Vagina (tissue), 2 donors: ENCODE data around the gene HOXD13.

ENCODE experiments used
- POLR2A ChIP-seq, 2 donors: fragments of 450-650 bp; IDR thresholded peaks; one replicate each; pipeline ENCODE4 v1.6.1; 2017; ENCODE audit warnings: antibody characterized with exemption in 2 of 2, mild to moderate bottlenecking in 2 of 2, moderate library complexity in 2 of 2
- POLR2AphosphoS5 ChIP-seq, 2 donors: sonication (generic); formaldehyde crosslinking; IDR thresholded peaks; one replicate each; pipeline ENCODE4 v1.9.0; 2017; ENCODE audit warnings: antibody characterized with exemption in 2 of 2, mild to moderate bottlenecking in 2 of 2, low read depth in 1 of 2; ENCODE audit not compliant: insufficient read depth in 1 of 2
- TF ChIP-seq, protein P1 (sequence below), 3 experiments: fragments of 450-650 bp in 2 of 3; fragments of 200-600 bp in 1 of 3; sonication (generic) in 1 of 3; IDR thresholded peaks; one replicate each; pipeline ENCODE4 v1.5.1; 2017 to 2019; ENCODE audit warnings: antibody characterized with exemption in 3 of 3, mild to moderate bottlenecking in 2 of 3, moderate library complexity in 2 of 3

DNA sequence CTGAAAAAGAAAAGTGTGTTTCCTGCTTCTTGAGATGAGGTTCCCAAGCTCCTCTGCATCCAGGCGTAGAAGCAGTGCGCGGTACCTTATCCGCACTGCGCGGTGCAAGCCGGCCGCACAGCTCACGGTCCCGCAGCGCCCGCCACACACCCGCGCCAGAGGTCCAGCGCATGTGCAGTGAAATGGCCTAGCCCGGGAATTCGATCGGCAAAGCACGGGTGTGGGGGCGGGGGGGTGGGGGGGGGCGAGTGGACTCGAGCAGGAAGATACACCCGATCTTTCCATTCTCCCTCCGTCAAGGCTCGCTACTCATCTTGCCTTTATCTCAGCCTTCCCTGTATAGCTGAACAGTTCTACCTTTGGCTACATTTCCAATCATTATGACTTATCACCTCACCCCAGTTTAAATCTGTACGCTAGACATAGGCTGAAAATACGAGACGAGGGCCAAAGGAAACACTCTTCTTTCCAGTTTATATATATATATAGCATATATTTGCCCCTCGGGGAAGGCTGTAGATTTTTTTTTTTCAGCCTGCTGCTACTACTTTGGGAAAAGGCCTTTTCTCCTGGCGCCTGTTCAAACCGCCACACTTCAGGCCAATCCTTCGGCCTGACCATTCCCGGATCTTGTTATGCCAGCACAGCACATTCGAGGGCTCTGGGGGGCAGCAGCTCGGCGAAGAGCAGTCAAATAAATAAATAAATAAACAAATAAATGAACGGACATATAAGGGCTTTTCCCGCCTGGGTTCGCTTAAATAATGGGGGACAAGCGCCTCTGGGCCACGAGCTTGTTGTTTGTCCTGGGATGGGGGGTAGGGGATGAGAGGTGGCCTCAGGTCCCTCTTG, 47.4 kb downstream of the HOXD13 start:
- TF ChIP-seq, protein P1, sequence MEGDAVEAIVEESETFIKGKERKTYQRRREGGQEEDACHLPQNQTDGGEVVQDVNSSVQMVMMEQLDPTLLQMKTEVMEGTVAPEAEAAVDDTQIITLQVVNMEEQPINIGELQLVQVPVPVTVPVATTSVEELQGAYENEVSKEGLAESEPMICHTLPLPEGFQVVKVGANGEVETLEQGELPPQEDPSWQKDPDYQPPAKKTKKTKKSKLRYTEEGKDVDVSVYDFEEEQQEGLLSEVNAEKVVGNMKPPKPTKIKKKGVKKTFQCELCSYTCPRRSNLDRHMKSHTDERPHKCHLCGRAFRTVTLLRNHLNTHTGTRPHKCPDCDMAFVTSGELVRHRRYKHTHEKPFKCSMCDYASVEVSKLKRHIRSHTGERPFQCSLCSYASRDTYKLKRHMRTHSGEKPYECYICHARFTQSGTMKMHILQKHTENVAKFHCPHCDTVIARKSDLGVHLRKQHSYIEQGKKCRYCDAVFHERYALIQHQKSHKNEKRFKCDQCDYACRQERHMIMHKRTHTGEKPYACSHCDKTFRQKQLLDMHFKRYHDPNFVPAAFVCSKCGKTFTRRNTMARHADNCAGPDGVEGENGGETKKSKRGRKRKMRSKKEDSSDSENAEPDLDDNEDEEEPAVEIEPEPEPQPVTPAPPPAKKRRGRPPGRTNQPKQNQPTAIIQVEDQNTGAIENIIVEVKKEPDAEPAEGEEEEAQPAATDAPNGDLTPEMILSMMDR (IDR thresholded peaks at IDR 0.05), result no peak
- no peak for TF ChIP-seq POLR2A (IDR thresholded peaks at IDR 0.05)
- TF ChIP-seq POLR2AphosphoS5 (IDR thresholded peaks at IDR 0.05; ENCODE audit: insufficient read depth in 1 of 2, low read depth in 1 of 2), result no peak
